ENCODE results near the gene NRARP. TPM values are rescaled to one million over a fixed set of nuclear protein-coding genes. Genes with fewer than 3 reads are reported as not detected.
A peak's percentile ranks its signal among the peaks of the same experiment; 100 is the strongest.

The NRARP gene
- total and polyA plus RNA-seq, 2 of the 13 experiments (the other 11 are each of a cell fraction or from before 2014, with no cell fraction given) = 0.22 to 0.46 TPM

- TF ChIP-seq ZBTB44 (CRISPR knock-in tag; IDR thresholded peaks at IDR 0.05) (no peak), NBN (conservative IDR thresholded peaks at IDR 0.05) (no peak), FOXP1 (IDR thresholded peaks at IDR 0.05) (no peak), FOXP1 (CRISPR knock-in tag; IDR thresholded peaks at IDR 0.05) (no peak), HOMEZ (CRISPR knock-in tag; IDR thresholded peaks at IDR 0.05; ENCODE audit: low read depth) (no peak), SCMH1 (CRISPR knock-in tag; IDR thresholded peaks at IDR 0.05; ENCODE audit: borderline replicate concordance) (no peak), SP4 (CRISPR knock-in tag; IDR thresholded peaks at IDR 0.05) (no peak), GATAD2A (CRISPR knock-in tag; IDR thresholded peaks at IDR 0.05) (no peak), HNRNPLL (IDR thresholded peaks at IDR 0.05; ENCODE audit: low read depth, low read length, poor library complexity, severe bottlenecking) (peak; percentile 11), PBX3 (CRISPR knock-in tag; IDR thresholded peaks at IDR 0.05; ENCODE audit: borderline replicate concordance) (no peak), CTCF (CRISPR knock-in tag; IDR thresholded peaks at IDR 0.05) (no peak), ZFX (CRISPR knock-in tag; IDR thresholded peaks at IDR 0.05; ENCODE audit: low read depth) (peak; percentile 1; the same call in 1 of the 2 replicates), ATM (IDR thresholded peaks at IDR 0.05; ENCODE audit: borderline replicate concordance) (no peak), IRF1 (CRISPR knock-in tag; IDR thresholded peaks at IDR 0.05; ENCODE audit: low read depth) (no peak), BHLHE40 (IDR thresholded peaks at IDR 0.05; ENCODE audit: low read length) (no peak), ZNF232 (CRISPR knock-in tag; IDR thresholded peaks at IDR 0.05; ENCODE audit: borderline replicate concordance) (no peak), NONO (IDR thresholded peaks at IDR 0.05) (no peak), NONO (CRISPR knock-in tag; conservative IDR thresholded peaks at IDR 0.05) (no peak), ZSCAN22 (CRISPR knock-in tag; IDR thresholded peaks at IDR 0.05) (no peak), ZNF468 (CRISPR knock-in tag; IDR thresholded peaks at IDR 0.05) (no peak), SMAD1 (CRISPR knock-in tag; IDR thresholded peaks at IDR 0.05; ENCODE audit: borderline replicate concordance, low read depth) (no peak), SOX13 (IDR thresholded peaks at IDR 0.05) (no peak), SOX13 (CRISPR knock-in tag; conservative IDR thresholded peaks at IDR 0.05 in 1 of 2, IDR thresholded peaks at IDR 0.05 in 1 of 2) (0 out of 4 replicates have a peak, but pooled peaks of 1 of the 2 experiments have one; percentile 1), ZNF777 (CRISPR knock-in tag; IDR thresholded peaks at IDR 0.05) (0 out of 2 replicates have a peak, but pooled peaks have one; percentile 18)
These were observed 12.0 kb upstream of the NRARP start (continued) for GRCh38 chr9:137313956-137314560.
